Measurements from ENCODE around the gene DCAF4.

DNA sequence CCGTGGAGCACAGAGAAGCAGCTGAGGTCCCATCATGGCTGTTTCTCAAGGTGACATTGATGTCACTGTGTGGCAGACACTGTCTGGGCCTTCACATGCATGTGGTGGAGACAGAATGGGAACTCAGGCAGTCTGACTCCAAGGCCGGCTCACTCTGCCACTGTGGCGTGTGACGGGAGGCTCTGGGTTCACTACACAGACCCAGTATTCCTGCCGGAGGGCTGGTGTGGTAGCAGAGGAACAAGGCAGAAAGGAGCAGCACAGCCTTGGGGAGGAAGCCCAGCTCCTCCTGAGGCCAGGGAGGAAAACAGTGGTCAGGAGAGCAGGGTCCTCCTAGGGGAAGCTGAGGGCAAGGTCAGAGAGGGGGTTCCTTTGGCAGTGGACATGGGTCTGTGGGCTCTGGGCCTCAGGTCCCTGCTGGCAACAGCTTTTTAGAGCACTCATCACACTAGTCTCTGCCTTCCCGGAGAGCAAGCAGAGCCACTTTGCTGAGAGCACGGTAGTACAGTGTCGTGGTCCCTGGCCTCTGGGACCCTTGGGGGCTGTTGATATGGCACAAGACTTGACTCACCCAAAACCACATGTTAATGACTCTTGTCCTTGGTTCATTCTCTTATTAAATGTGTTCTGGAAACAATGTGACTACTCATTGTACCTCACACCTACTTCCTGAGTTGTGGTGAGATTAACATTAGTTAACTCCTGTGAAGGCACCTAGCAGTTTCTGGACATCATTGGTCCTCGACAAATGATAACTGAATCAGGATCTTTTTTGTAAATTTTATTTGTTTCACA lies 21.3 kb downstream of the DCAF4 start:
- no peak for TF ChIP-seq CTCF (IDR thresholded peaks at IDR 0.05)
- no peak for TF ChIP-seq POLR2A (IDR thresholded peaks at IDR 0.05)
